A172 (cell line): ENCODE data around the gene ZP2. TPM values are rescaled to one million over a fixed set of nuclear protein-coding genes. Genes with fewer than 3 reads are reported as not detected.
"Not testable (repeated sequence)": the region's sequence is repeated elsewhere in the genome, so short reads cannot be mapped to it uniquely, and the experiment has no call there.

Experiments used
- DNase-seq: peaks from one replicate; pipeline ENCODE4 v3.0.0-alpha.2; 2015; ENCODE audit warnings: low spot score
- total RNA-seq: library from RNA; depleted of rRNA; stranded (reverse); fragments of >200 nt; shearing (Covaris generic); gene quantifications from 2 replicates; pipeline ENCODE4 v1.2.3, GENCODE V29; 2014; rRNA removed

ZP2 gene
- not detected in 2 replicates for total RNA-seq

- no peak for DNase-seq
Observed at GRCh38 chr16:21211486-21211885, at the start of gene ZP2. ZP2 (minus strand) TSS chr16:21211574; CDS start chr16:21211547, 27 bp downstream.

GRCh38 chr16:21257284-21257683, 45.9 kb upstream of the ZP2 start:
- no peak for DNase-seq

- no peak for DNase-seq
Observed at GRCh38 chr16:21256636-21257035, 45.3 kb upstream of the ZP2 start.

- no peak for DNase-seq
Observed at GRCh38 chr16:21253470-21253869, 42.1 kb upstream of the ZP2 start.

- DNase-seq = no peak
Observed at GRCh38 chr16:21250072-21250923, 38.9 kb upstream of the ZP2 start.

- not testable (repeated sequence) for DNase-seq
Observed at GRCh38 chr16:21248179-21248578, 36.8 kb upstream of the ZP2 start.

GRCh38 chr16:21244518-21245215, 33.3 kb upstream of the ZP2 start:
- DNase-seq = no peak

GRCh38 chr16:21242756-21243155, 31.4 kb upstream of the ZP2 start:
- DNase-seq = no peak

GRCh38 chr16:21239646-21240045, 28.3 kb upstream of the ZP2 start:
- DNase-seq = no peak

GRCh38 chr16:21236831-21237230, 25.5 kb upstream of the ZP2 start:
- DNase-seq = no peak

GRCh38 chr16:21235199-21235585, 23.8 kb upstream of the ZP2 start:
- DNase-seq = no peak

GRCh38 chr16:21233521-21234150, 22.3 kb upstream of the ZP2 start, which contains the start of gene ANKS4B:
ANKS4B (plus strand) TSS chr16:21233699; CDS start chr16:21233738, 39 bp downstream.
- DNase-seq = no peak

- DNase-seq = no peak
Observed at GRCh38 chr16:21233045-21233520, 21.7 kb upstream of the ZP2 start.

- no peak for DNase-seq
Observed at GRCh38 chr16:21228361-21228872, 17.0 kb upstream of the ZP2 start.

- DNase-seq = no peak
Observed at GRCh38 chr16:21227866-21228265, 16.5 kb upstream of the ZP2 start.

- DNase-seq = no peak
Observed at GRCh38 chr16:21226749-21227148, 15.4 kb upstream of the ZP2 start.

- no peak for DNase-seq
Observed at GRCh38 chr16:21224800-21225199, 13.4 kb upstream of the ZP2 start.

- DNase-seq = no peak
Observed at GRCh38 chr16:21223787-21224186, 12.4 kb upstream of the ZP2 start.

GRCh38 chr16:21222495-21223337, 11.3 kb upstream of the ZP2 start:
- DNase-seq = no peak

GRCh38 chr16:21219551-21219950, 8.2 kb upstream of the ZP2 start:
- DNase-seq = no peak

GRCh38 chr16:21218153-21218552, 6.8 kb upstream of the ZP2 start:
- no peak for DNase-seq
